PC-9 (cell line): ENCODE data around the gene NDUFA12. TPM values are rescaled to one million over a fixed set of nuclear protein-coding genes. Genes with fewer than 3 reads are reported as not detected.

Experiments
- Bru-seq: library from RNA; stranded (reverse); fragments of 400-500 nt; gene quantifications from one replicate; lab custom pipeline; 2021; lab: Mats Ljungman, UMichigan
- BruChase-seq, 2 experiments: library from RNA; stranded (reverse); fragments of 400-500 nt; gene quantifications; one replicate each; lab custom pipeline; 2021; lab: Mats Ljungman, UMichigan
- BruUV-seq: library from RNA; stranded (reverse); fragments of 400-500 nt; replicated peaks from 2 replicates; lab custom pipeline; 2021; lab: Mats Ljungman, UMichigan
- CTCF ChIA-PET: fragments of 300-600 bp; sonication (Branson Sonifier 250); formaldehyde crosslinking; loops from one replicate; lab custom pipeline; 2022; ENCODE audit warnings: antibody characterized with exemption; lab: Charles Lee
- POLR2A ChIA-PET: fragments of 300-600 bp; sonication (Branson Sonifier 250); formaldehyde crosslinking; loops from one replicate; lab custom pipeline; 2022; ENCODE audit warnings: antibody characterized with exemption; ENCODE audit not compliant: unreplicated experiment; lab: Charles Lee
- DNase-seq, 2 experiments: peaks; one replicate each; pipeline versions ENCODE4 v3.0.0 to v3.0.0-alpha.2; 2015 to 2022; ENCODE audit warnings: mixed read lengths in 1 of 2
- H2AFZ ChIP-seq: fragments of 200-600 bp; sonication (generic); 2 replicates; pipeline ENCODE4 v1.8.1; 2017; ENCODE audit warnings: antibody characterized with exemption
- H3F3A ChIP-seq: fragments of 200-600 bp; sonication (generic); 2 replicates; pipeline ENCODE4 v1.8.1; 2017; ENCODE audit warnings: antibody characterized with exemption, mild to moderate bottlenecking, low read depth; ENCODE audit not compliant: insufficient read depth
- H3K27ac ChIP-seq: fragments of 200-600 bp; sonication (generic); 2 replicates; pipeline ENCODE4 v1.6.1; 2016; ENCODE audit warnings: mixed run types
- H3K27me3 ChIP-seq: fragments of 200-600 bp; sonication (generic); 2 replicates; pipeline ENCODE4 v1.6.1; 2016; ENCODE audit warnings: low read depth, mixed run types; ENCODE audit not compliant: insufficient read depth
- H3K36me3 ChIP-seq: fragments of 200-600 bp; sonication (generic); 2 replicates; pipeline ENCODE4 v1.6.1; 2016; ENCODE audit warnings: low read depth, mixed run types
- H3K4me1 ChIP-seq: fragments of 200-600 bp; sonication (generic); replicated peaks from 2 replicates; pipeline ENCODE4 v1.6.1; 2016; ENCODE audit warnings: mixed run types; ENCODE audit not compliant: insufficient read depth
- H3K4me2 ChIP-seq: fragments of 200-600 bp; sonication (generic); 2 replicates; pipeline ENCODE4 v1.6.1; 2017; ENCODE audit warnings: mixed run types
- H3K4me3 ChIP-seq: fragments of 200-600 bp; sonication (generic); 2 replicates; pipeline ENCODE4 v1.6.1; 2016; ENCODE audit warnings: mixed run types
- H3K79me2 ChIP-seq: fragments of 200-600 bp; sonication (generic); 2 replicates; pipeline ENCODE4 v1.6.1; 2017; ENCODE audit warnings: low read depth, mixed run types
- H3K9me2 ChIP-seq: fragments of 200-600 bp; sonication (generic); 2 replicates; pipeline ENCODE4 v1.8.1; 2017; ENCODE audit warnings: mild to moderate bottlenecking; ENCODE audit not compliant: insufficient read depth
- H3K9me3 ChIP-seq: fragments of 200-600 bp; sonication (generic); 2 replicates; pipeline ENCODE4 v1.8.1; 2016; ENCODE audit warnings: low read depth; ENCODE audit not compliant: insufficient read depth
- H4K20me1 ChIP-seq: fragments of 200-600 bp; sonication (generic); 2 replicates; pipeline ENCODE4 v1.8.1; 2017; ENCODE audit not compliant: insufficient read depth
- CTCF ChIP-seq: fragments of 200-600 bp; sonication (generic); conservative IDR thresholded peaks from 2 replicates; pipeline ENCODE4 v1.6.1; 2017; ENCODE audit warnings: mixed run types, antibody characterized with exemption, mild to moderate bottlenecking, moderate library complexity
- EZH2 ChIP-seq: fragments of 200-600 bp; sonication (generic); IDR thresholded peaks from 2 replicates; pipeline ENCODE4 v1.8.0; 2017; ENCODE audit warnings: antibody characterized with exemption, low read depth
- intact Hi-C: fragments of 100-400 bp; cut with micrococcal nuclease; formaldehyde crosslinking; loops from one replicate; pipeline ENCODE4 v1.10.0; 2022; ENCODE audit not compliant: unreplicated experiment
- long read RNA-seq: library from polyadenylated mRNA; stranded (forward); transcript quantifications from one replicate; pipeline ENCODE4 v2.0.0, GENCODE V29; 2022
- total RNA-seq: library from RNA; stranded (reverse); gene quantifications from 2 replicates; pipeline ENCODE4 v1.2.3, GENCODE V29; 2021

NDUFA12 gene
- total RNA-seq (86.4 and 108 TPM in 2 replicates), Bru-seq, nascent RNA (percentile 77 among the genes with signal in this experiment), BruChase-seq, experiment 1, labeled RNA remaining after a 2-hour chase (percentile 60 among the genes with signal in this experiment), BruChase-seq, experiment 2, labeled RNA remaining after a 6-hour chase (percentile 61 among the genes with signal in this experiment)
- long read RNA-seq, transcript NDUFA12-201 (4 exons, 635 nt), result major isoform, 225 of 256 reads
- long read RNA-seq, transcript NDUFA12-206 (3 exons, 487 nt), result minor isoform, 22 of 256 reads
- long read RNA-seq, partial matches to known transcripts, result 4 of 256 reads
- long read RNA-seq, other reads (novel, unspliced or antisense), result 5 of 256 reads

GRCh38 chr12:95003213-95003920 is at the start of gene NDUFA12:
Gene NDUFA12 (minus strand): TSS chr12:95003697. CDS start chr12:95003680, 17 bp downstream.
- POLR2A ChIA-PET, result interaction anchor here (0.5 to 0.7 kb wide), 6 partner anchors 8 to 531 kb away, joined by 3 to 8 read pairs (median 4); no protein-coding TSS in a partner anchor
- peaks cover 10% of the 10 kb centered on the region; the same call in 1 of the 2 replicates for H3K4me1 ChIP-seq
- no peaks in the 10 kb centered on the region for H3F3A ChIP-seq
- peak; percentile 92 to 93 for DNase-seq
- no peak for TF ChIP-seq CTCF
- no peak for TF ChIP-seq EZH2
- CTCF ChIA-PET, result interaction anchor here (0.6 to 0.9 kb wide), 3 partner anchors 531 to 1581 kb away, joined by 3 to 21 read pairs (median 4); no protein-coding TSS in a partner anchor
- peak within 1 kb of the TSS; percentile 98 for H3K4me2 ChIP-seq
- H3K9me2 ChIP-seq, result no peaks in the 10 kb centered on the region
- H3K36me3 ChIP-seq, result 0 out of 2 replicates have a peak, but pooled peaks cover 10% of the 10 kb centered on the region
- peaks cover 7% of the 10 kb centered on the region; the same call in 1 of the 2 replicates for H3K9me3 ChIP-seq
- intact Hi-C loops, result no loop called here
- 0 out of 2 replicates have a peak, but pooled peaks cover under 1% of the 10 kb centered on the region for H4K20me1 ChIP-seq
- H3K27ac ChIP-seq, result peak within 1 kb of the TSS; percentile 70
- TSS peak; percentile 61 for BruUV-seq
- H3K27me3 ChIP-seq, result no peaks in the 10 kb centered on the region
- peak within 1 kb of the TSS; percentile 63 for H3K4me3 ChIP-seq
- peaks cover 46% of the 10 kb centered on the region for H3K79me2 ChIP-seq
- peak within 1 kb of the TSS; percentile 89 for H2AFZ ChIP-seq

- no peak for TF ChIP-seq EZH2
- TF ChIP-seq CTCF, result no peak
- intact Hi-C loops, result no loop called here
- CTCF ChIA-PET, result no interaction called here
- H3K4me2 ChIP-seq, result no peak overlapping the region
- H3K9me2 ChIP-seq, result no peaks in the 10 kb centered on the region
- H3K36me3 ChIP-seq, result peaks cover 30% of the 10 kb centered on the region
- BruUV-seq, result no TSS peak
- H3K79me2 ChIP-seq, result no peaks in the 10 kb centered on the region
- H3K4me1 ChIP-seq, result no peaks in the 10 kb centered on the region
- H3F3A ChIP-seq, result no peaks in the 10 kb centered on the region
- no peak overlapping the region for H2AFZ ChIP-seq
- no peaks in the 10 kb centered on the region for H3K27me3 ChIP-seq
- H4K20me1 ChIP-seq, result no peaks in the 10 kb centered on the region
- DNase-seq, result no peak
- no peak overlapping the region for H3K4me3 ChIP-seq
- POLR2A ChIA-PET, result no interaction called here
- no peak overlapping the region for H3K27ac ChIP-seq
- H3K9me3 ChIP-seq, result no peaks in the 10 kb centered on the region
Observed at GRCh38 chr12:95051241-95051640, 47.7 kb upstream of the NDUFA12 start.

GRCh38 chr12:95037906-95038305 is 34.4 kb upstream of the NDUFA12 start:
- intact Hi-C loops, result no loop called here
- no peak overlapping the region for H3K4me2 ChIP-seq
- no peaks in the 10 kb centered on the region for H3K9me3 ChIP-seq
- CTCF ChIA-PET, result interaction anchor here (0.7 kb wide), 1 partner anchor 649 kb away, joined by 9 read pairs; no protein-coding TSS in a partner anchor
- H2AFZ ChIP-seq, result no peak overlapping the region
- no peak overlapping the region for H3K27ac ChIP-seq
- no peaks in the 10 kb centered on the region for H3F3A ChIP-seq
- DNase-seq, result no peak
- H3K4me3 ChIP-seq, result no peak overlapping the region
- H3K36me3 ChIP-seq, result peaks cover 18% of the 10 kb centered on the region
- POLR2A ChIA-PET, result no interaction called here
- H4K20me1 ChIP-seq, result no peaks in the 10 kb centered on the region; the same call in 1 of the 2 replicates
- no peaks in the 10 kb centered on the region for H3K27me3 ChIP-seq
- no TSS peak for BruUV-seq
- no peak for TF ChIP-seq EZH2
- TF ChIP-seq CTCF, result no peak
- H3K79me2 ChIP-seq, result no peaks in the 10 kb centered on the region
- H3K4me1 ChIP-seq, result no peaks in the 10 kb centered on the region
- no peaks in the 10 kb centered on the region for H3K9me2 ChIP-seq
